Body of pancreas (tissue), 4 donors: ENCODE results near the gene AFG1L.

Source experiments
- CTCF ChIP-seq, 7 experiments: fragments of 450-650 bp in 4 of 7; fragments of 200-600 bp in 3 of 7; sonication (generic) in 3 of 7; IDR thresholded peaks; one replicate each; pipeline ENCODE4 v1.5.1; 2016 to 2019; ENCODE audit warnings: antibody characterized with exemption in 7 of 7
- POLR2A ChIP-seq, 3 donors: fragments of 450-650 bp; IDR thresholded peaks; one replicate each; pipeline ENCODE4 v1.6.1; 2016; ENCODE audit warnings: antibody characterized with exemption in 3 of 3, mild to moderate bottlenecking in 2 of 3

DNA sequence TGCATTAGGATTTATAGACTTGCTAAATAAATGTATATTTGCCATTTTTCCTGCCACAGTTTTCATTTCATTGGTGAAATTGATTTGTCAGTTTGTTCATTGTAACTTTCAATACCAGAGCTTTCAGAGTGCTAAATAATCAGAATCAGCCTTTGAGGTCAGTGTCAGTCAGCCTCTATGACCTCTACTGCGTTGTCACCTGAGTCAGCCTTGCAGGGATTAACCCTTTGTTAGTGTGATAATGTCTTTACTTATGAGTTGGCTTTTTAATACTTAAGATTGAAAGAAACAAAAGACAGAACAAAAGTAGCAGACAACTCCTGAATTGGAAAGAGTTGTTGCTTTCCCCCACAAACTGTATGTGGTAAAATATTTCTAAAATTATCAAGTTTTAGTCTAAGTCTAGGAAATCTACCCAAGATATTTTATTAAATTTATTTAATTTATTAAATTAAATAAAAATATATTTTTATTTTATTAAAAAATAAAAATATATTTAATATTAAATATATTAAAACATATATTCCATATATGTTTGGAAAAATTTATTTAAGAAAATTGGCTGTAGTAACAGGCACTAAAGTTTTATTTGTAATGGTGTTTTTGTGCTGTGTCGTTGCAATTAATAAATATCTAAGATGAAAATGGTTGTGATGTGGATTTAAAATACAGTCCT is 125.2 kb downstream of the AFG1L start:
- no peak for TF ChIP-seq CTCF (IDR thresholded peaks at IDR 0.05)
- no peak for TF ChIP-seq POLR2A (IDR thresholded peaks at IDR 0.05)
